ENCODE results near the gene OPN3. TPM values are rescaled to one million over a fixed set of nuclear protein-coding genes. Genes with fewer than 3 reads are reported as not detected.
"Not testable (repeated sequence)": the region's sequence is repeated elsewhere in the genome, so short reads cannot be mapped to it uniquely, and the experiment has no call there.

Gene OPN3
- total RNA-seq, 1 experiment from 2014 or later = 7.8 TPM

GRCh38 chr1:241660424-241660972, 20.3 kb upstream of the OPN3 start:
- no peaks in the 10 kb centered on the region for H3K36me3 ChIP-seq (ENCODE audit: control insufficient read depth, insufficient read depth, low read length)
- H3K27me3 ChIP-seq (replicated peaks; ENCODE audit: control insufficient read depth, insufficient read depth, low read length) = no peaks in the 10 kb centered on the region
- H3K4me1 ChIP-seq = no peaks in the 10 kb centered on the region
- POLR2A ChIA-PET = no interaction called here
- Mint-ChIP-seq H3K9me3 (ENCODE audit: unreplicated experiment) (no peaks in the 10 kb centered on the region), H3K4me1 (ENCODE audit: low read depth, unreplicated experiment) (no peaks in the 10 kb centered on the region), H3K27ac (ENCODE audit: unreplicated experiment) (no peak overlapping the region), H3K4me3 (ENCODE audit: unreplicated experiment) (no peak overlapping the region), H3K36me3 (ENCODE audit: insufficient read depth, unreplicated experiment) (no peaks in the 10 kb centered on the region), H3K27me3 (ENCODE audit: insufficient read depth, unreplicated experiment) (no peaks in the 10 kb centered on the region)
- no peaks in the 10 kb centered on the region for H3K9me3 ChIP-seq
- CTCF ChIA-PET = no interaction called here
- no peak for TF ChIP-seq CTCF (IDR thresholded peaks at IDR 0.05; ENCODE audit: insufficient read depth in 1 of 2, low read depth in 1 of 2, low read length in 1 of 2, severe bottlenecking in 1 of 2, unreplicated experiment in 1 of 2)
- DNase-seq = no peak
- BruUV-seq (replicated peaks) = no TSS peak
- H3K4me3 ChIP-seq (ENCODE audit: low read depth, low read length) = no peak overlapping the region
- intact Hi-C loops (cut with micrococcal nuclease; ENCODE audit: unreplicated experiment) = no loop called here

GRCh38 chr1:241659016-241659415, 18.8 kb upstream of the OPN3 start:
- H3K4me3 ChIP-seq (ENCODE audit: low read depth, low read length); H3K36me3 ChIP-seq (ENCODE audit: control insufficient read depth, insufficient read depth, low read length); H3K4me3 Mint-ChIP-seq (ENCODE audit: unreplicated experiment); H3K27me3 ChIP-seq (replicated peaks; ENCODE audit: control insufficient read depth, insufficient read depth, low read length); H3K4me1 Mint-ChIP-seq (ENCODE audit: low read depth, unreplicated experiment); H3K4me1 ChIP-seq; BruUV-seq (replicated peaks); H3K27me3 Mint-ChIP-seq (ENCODE audit: insufficient read depth, unreplicated experiment); H3K27ac Mint-ChIP-seq (ENCODE audit: unreplicated experiment); H3K9me3 Mint-ChIP-seq (ENCODE audit: unreplicated experiment); H3K36me3 Mint-ChIP-seq (ENCODE audit: insufficient read depth, unreplicated experiment); H3K9me3 ChIP-seq; CTCF ChIA-PET; DNase-seq; POLR2A ChIA-PET; intact Hi-C loops (cut with micrococcal nuclease; ENCODE audit: unreplicated experiment): not testable (repeated sequence)

- Mint-ChIP-seq H3K4me1 (ENCODE audit: low read depth, unreplicated experiment) (no peaks in the 10 kb centered on the region), H3K27ac (ENCODE audit: unreplicated experiment) (no peak overlapping the region), H3K4me3 (ENCODE audit: unreplicated experiment) (no peak overlapping the region), H3K27me3 (ENCODE audit: insufficient read depth, unreplicated experiment) (no peaks in the 10 kb centered on the region), H3K36me3 (ENCODE audit: insufficient read depth, unreplicated experiment) (no peaks in the 10 kb centered on the region), H3K9me3 (ENCODE audit: unreplicated experiment) (no peaks in the 10 kb centered on the region)
- no peak for TF ChIP-seq CTCF (IDR thresholded peaks at IDR 0.05; ENCODE audit: insufficient read depth in 1 of 2, low read depth in 1 of 2, low read length in 1 of 2, severe bottlenecking in 1 of 2, unreplicated experiment in 1 of 2)
- no peaks in the 10 kb centered on the region for H3K4me1 ChIP-seq
- no peaks in the 10 kb centered on the region for H3K36me3 ChIP-seq (ENCODE audit: control insufficient read depth, insufficient read depth, low read length)
- no peak for DNase-seq
- intact Hi-C loops (cut with micrococcal nuclease; ENCODE audit: unreplicated experiment) = no loop called here
- no TSS peak for BruUV-seq (replicated peaks)
- H3K9me3 ChIP-seq = no peaks in the 10 kb centered on the region
- POLR2A ChIA-PET = no interaction called here
- CTCF ChIA-PET = no interaction called here
- no peak overlapping the region for H3K4me3 ChIP-seq (ENCODE audit: low read depth, low read length)
- H3K27me3 ChIP-seq (replicated peaks; ENCODE audit: control insufficient read depth, insufficient read depth, low read length) = no peaks in the 10 kb centered on the region
Observed at GRCh38 chr1:241658081-241658793, 18.1 kb upstream of the OPN3 start.
